HepG2 (cell line): Measurements from ENCODE around the gene REEP2. TPM values are rescaled to one million over a fixed set of nuclear protein-coding genes. Genes with fewer than 3 reads are reported as not detected.

Source experiments
- DBP ChIP-seq: sonication (generic); formaldehyde crosslinking; IDR thresholded peaks from 2 replicates; pipeline ENCODE4 v1.4.0; 2020; ENCODE audit warnings: missing genetic modification reagents; ENCODE audit errors: not compliant biosample characterization
- ISL2 ChIP-seq: sonication (generic); formaldehyde crosslinking; IDR thresholded peaks from 2 replicates; pipeline ENCODE4 v1.5.0; 2020; ENCODE audit warnings: missing genetic modification reagents
- KAT7 ChIP-seq: IDR thresholded peaks from 2 replicates; pipeline ENCODE4 v1.6.1; 2018; ENCODE audit warnings: borderline replicate concordance, missing compliant biosample characterization
- NFAT5 ChIP-seq: sonication (generic); formaldehyde crosslinking; IDR thresholded peaks from 2 replicates; pipeline ENCODE4 v1.4.0; 2020; ENCODE audit warnings: missing genetic modification reagents
- NFKBIZ ChIP-seq: IDR thresholded peaks from 2 replicates; pipeline ENCODE4 v1.6.1; 2018; ENCODE audit warnings: missing genetic modification reagents, missing compliant biosample characterization
- NR0B2 ChIP-seq: sonication (generic); formaldehyde crosslinking; IDR thresholded peaks from 2 replicates; pipeline ENCODE4 v1.4.0; 2020; ENCODE audit warnings: mild to moderate bottlenecking, missing genetic modification reagents
- REST ChIP-seq, 2 experiments: IDR thresholded peaks; 2 replicates each; pipeline ENCODE4 v1.6.1; 2011 to 2012; ENCODE audit warnings: low read length in 2 of 2, borderline replicate concordance in 1 of 2, low read depth in 1 of 2, mild to moderate bottlenecking in 1 of 2, moderate library complexity in 1 of 2
- RORA ChIP-seq: sonication (generic); formaldehyde crosslinking; IDR thresholded peaks from 2 replicates; pipeline ENCODE4 v1.5.0; 2020; ENCODE audit warnings: mild to moderate bottlenecking, missing genetic modification reagents, moderate library complexity
- WIZ ChIP-seq: sonication (generic); formaldehyde crosslinking; IDR thresholded peaks from 2 replicates; pipeline ENCODE4 v1.5.1; 2020; ENCODE audit warnings: mild to moderate bottlenecking, missing genetic modification reagents
- ZBTB2 ChIP-seq: sonication (generic); formaldehyde crosslinking; IDR thresholded peaks from 2 replicates; pipeline ENCODE4 v1.8.0; 2022; ENCODE audit warnings: low read depth, missing genetic modification reagents
- ZBTB7A ChIP-seq: sonication (generic); formaldehyde crosslinking; IDR thresholded peaks from 2 replicates; pipeline ENCODE4 v1.8.0; 2022; ENCODE audit warnings: mild to moderate bottlenecking, missing genetic modification reagents
- ZNF335 ChIP-seq: sonication (generic); formaldehyde crosslinking; IDR thresholded peaks from 2 replicates; pipeline ENCODE4 v1.4.0; 2020; ENCODE audit warnings: missing genetic modification reagents
- ZNF337 ChIP-seq: sonication (generic); formaldehyde crosslinking; IDR thresholded peaks from 2 replicates; pipeline ENCODE4 v1.5.1; 2020; ENCODE audit warnings: missing genetic modification reagents, low read depth, mild to moderate bottlenecking, borderline replicate concordance
- ZNF660 ChIP-seq: sonication (generic); formaldehyde crosslinking; IDR thresholded peaks from 2 replicates; pipeline ENCODE4 v1.5.1; 2020; ENCODE audit warnings: mild to moderate bottlenecking, low read depth, missing genetic modification reagents, borderline replicate concordance
- ZNF674 ChIP-seq: sonication (generic); formaldehyde crosslinking; IDR thresholded peaks from 2 replicates; pipeline ENCODE4 v1.5.0; 2020; ENCODE audit warnings: low read depth, mild to moderate bottlenecking, missing genetic modification reagents
- polyA plus RNA-seq, 8 experiments: library from polyadenylated mRNA; depleted of rRNA in 3 of 8; stranded (reverse) in 7 of 8; unstranded in 1 of 8; fragments of >200 nt; fragmentation: Illumina TruSeq in 4 of 8; extraction: Trizol in 4 of 8; gene quantifications; 2 replicates each; pipeline versions ENCODE4 v1.2.1 to v1.2.3, GENCODE V29; 2011 to 2016; ENCODE audit warnings: low read depth in 4 of 8, missing spikeins in 1 of 8, mixed read lengths in 1 of 8; ENCODE audit not compliant: insufficient read depth in 1 of 8
- total RNA-seq, 5 experiments: library from RNA; depleted of rRNA; stranded (reverse); fragments of >200 nt; fragmentation: Illumina TruSeq; extraction: Trizol; gene quantifications; 2 replicates each; pipeline ENCODE4 v1.2.3, GENCODE V29; 2016; ENCODE audit warnings: low read depth in 1 of 5

Gene REEP2
- total and polyA plus RNA-seq, 2 of the 13 experiments (the other 11 are each of a cell fraction or from before 2014, with no cell fraction given): 5.3 to 7.8 TPM

- peak; percentile 53; the same call in 1 of the 2 replicates for TF ChIP-seq NR0B2 (CRISPR knock-in tag)
- TF ChIP-seq ZBTB7A (CRISPR knock-in tag): peak; percentile 63; the same call in 1 of the 2 replicates
- no peak for TF ChIP-seq RORA (CRISPR knock-in tag)
- TF ChIP-seq ZNF660 (CRISPR knock-in tag): no peak
- TF ChIP-seq NFAT5 (CRISPR knock-in tag): no peak
- no peak for TF ChIP-seq ZNF335
- TF ChIP-seq KAT7 (CRISPR knock-in tag): no peak
- TF ChIP-seq ZNF674: no peak; the same call in 1 of the 2 replicates
- TF ChIP-seq REST (IDR thresholded peaks at IDR 0.05; ENCODE audit: borderline replicate concordance in 1 of 2, low read depth in 1 of 2, low read length in 2 of 2): no peak; a peak in 1 of 4 replicates
- TF ChIP-seq WIZ (CRISPR knock-in tag): no peak; the same call in 1 of the 2 replicates
- TF ChIP-seq NFKBIZ (CRISPR knock-in tag): peak; percentile 64; the same call in 1 of the 2 replicates
- 0 out of 2 replicates have a peak, but pooled peaks have one; percentile 10 for TF ChIP-seq ZBTB2 (CRISPR knock-in tag)
- TF ChIP-seq ZNF337 (CRISPR knock-in tag): no peak
- no peak; the same call in 1 of the 2 replicates for TF ChIP-seq ISL2 (CRISPR knock-in tag)
- no peak for TF ChIP-seq DBP (CRISPR knock-in tag)
Measured at GRCh38 chr5:138464388-138465260, 25.8 kb downstream of the REEP2 start (continued).
